Brain microvascular endothelial cell (primary cell): ENCODE data around the gene KCNB1.

Source experiments
- DNase-seq: peaks from one replicate; pipeline ENCODE4 v3.0.0-alpha.2; 2020
- H3K27ac ChIP-seq: fragments of 250-450 bp; sonication (Bioruptor Pico); 2 replicates; pipeline ENCODE4 v1.5.1; 2020; ENCODE audit warnings: mild to moderate bottlenecking, moderate library complexity
- H3K27me3 ChIP-seq: fragments of 250-450 bp; sonication (Bioruptor Pico); replicated peaks from 2 replicates; pipeline ENCODE4 v1.5.1; 2020; ENCODE audit warnings: mild to moderate bottlenecking
- H3K36me3 ChIP-seq: fragments of 250-450 bp; sonication (Bioruptor Pico); replicated peaks from 2 replicates; pipeline ENCODE4 v1.5.1; 2020; ENCODE audit warnings: mild to moderate bottlenecking
- H3K4me3 ChIP-seq: 2 replicates; pipeline ENCODE4 v1.5.1; 2011; ENCODE audit warnings: low read depth, mild to moderate bottlenecking, control low read depth, low read length, moderate library complexity
- CTCF ChIP-seq: IDR thresholded peaks from 2 replicates; pipeline ENCODE4 v1.5.1; 2011; ENCODE audit warnings: low read depth, mild to moderate bottlenecking, moderate library complexity, low read length, control low read depth, inconsistent platforms; ENCODE audit errors: missing control alignments
- in situ Hi-C: cut with HindIII; loops from 2 replicates; pipeline ENCODE4 v1.10.0; 2017; ENCODE audit warnings: low sequenced_read_pairs, low pct_ligation_motif_present

KCNB1 gene

GRCh38 chr20:49394757-49395156, 87.7 kb downstream of the KCNB1 start:
- Histone ChIP-seq H3K27me3 (peaks cover 9% of the 10 kb centered on the region), H3K27ac (no peak overlapping the region), H3K36me3 (no peaks in the 10 kb centered on the region), H3K4me3 (no peak overlapping the region)
- no peak for DNase-seq
- TF ChIP-seq CTCF: no peak
- in situ Hi-C loops: no loop called here

- H3K4me3 ChIP-seq: no peak overlapping the region
- in situ Hi-C loops: no loop called here
- no peak for TF ChIP-seq CTCF
- peak; percentile 12 for DNase-seq
- no peaks in the 10 kb centered on the region for H3K36me3 ChIP-seq
- no peak overlapping the region for H3K27ac ChIP-seq
- peaks cover 9% of the 10 kb centered on the region for H3K27me3 ChIP-seq
These were observed 88.2 kb downstream of the KCNB1 start for GRCh38 chr20:49394264-49394663.

GRCh38 chr20:49393803-49394202, 88.7 kb downstream of the KCNB1 start:
- no peak overlapping the region for H3K4me3 ChIP-seq
- H3K27ac ChIP-seq: no peak overlapping the region
- no peak for TF ChIP-seq CTCF
- in situ Hi-C loops: no loop called here
- no peak for DNase-seq
- H3K27me3 ChIP-seq: peaks cover 9% of the 10 kb centered on the region
- H3K36me3 ChIP-seq: no peaks in the 10 kb centered on the region

GRCh38 chr20:49392745-49393144, 89.7 kb downstream of the KCNB1 start:
- no peak for DNase-seq
- no peak overlapping the region for H3K27ac ChIP-seq
- no peak overlapping the region for H3K4me3 ChIP-seq
- no peaks in the 10 kb centered on the region for H3K36me3 ChIP-seq
- peaks cover 13% of the 10 kb centered on the region for H3K27me3 ChIP-seq
- no peak for TF ChIP-seq CTCF
- in situ Hi-C loops: no loop called here

- no peaks in the 10 kb centered on the region for H3K36me3 ChIP-seq
- H3K4me3 ChIP-seq: no peak overlapping the region
- H3K27ac ChIP-seq: no peak overlapping the region
- H3K27me3 ChIP-seq: peaks cover 13% of the 10 kb centered on the region
- no peak for DNase-seq
- no peak for TF ChIP-seq CTCF
- in situ Hi-C loops: no loop called here
These were observed 90.8 kb downstream of the KCNB1 start for GRCh38 chr20:49391404-49392245.

- in situ Hi-C loops: no loop called here
- no peak for DNase-seq
- Histone ChIP-seq H3K36me3 (no peaks in the 10 kb centered on the region), H3K27me3 (peaks cover 13% of the 10 kb centered on the region), H3K27ac (no peak overlapping the region), H3K4me3 (no peak overlapping the region)
- no peak for TF ChIP-seq CTCF
These were observed 92.6 kb downstream of the KCNB1 start for GRCh38 chr20:49389854-49390253.
